BLaER1 treated with 17β-estradiol and CSF1 and Interleukin-3, amounts not matched to agents 10 nM and 100 nM (cell line): Measurements from ENCODE around the gene LPP.
"Not testable (repeated sequence)": the region's sequence is repeated elsewhere in the genome, so short reads cannot be mapped to it uniquely, and the experiment has no call there.

ENCODE experiments used
- H3K27ac ChIP-seq, 11 experiments: shearing (Covaris generic); formaldehyde crosslinking; 2 replicates each; pipeline ENCODE4 v1.8.1; 2022
- H3K27me3 ChIP-seq, 11 experiments: shearing (Covaris generic); formaldehyde crosslinking; 2 replicates each; pipeline ENCODE4 v1.8.1; 2022
- H3K36me3 ChIP-seq, 11 experiments: shearing (Covaris generic); formaldehyde crosslinking; 2 replicates each; pipeline ENCODE4 v1.8.1; 2022
- H3K4me1 ChIP-seq, 10 experiments: shearing (Covaris generic); formaldehyde crosslinking; 2 replicates each; pipeline ENCODE4 v1.8.1; 2022
- H3K4me2 ChIP-seq, 11 experiments: shearing (Covaris generic); formaldehyde crosslinking; 2 replicates each; pipeline ENCODE4 v1.8.1; 2022
- H3K4me3 ChIP-seq, 10 experiments: shearing (Covaris generic); formaldehyde crosslinking; 2 replicates each; pipeline ENCODE4 v1.8.1; 2022
- H3K9ac ChIP-seq, 11 experiments: shearing (Covaris generic); formaldehyde crosslinking; 2 replicates each; pipeline ENCODE4 v1.8.1; 2022
- H3K9me3 ChIP-seq, 11 experiments: shearing (Covaris generic); formaldehyde crosslinking; replicated peaks in 1 of 11; 2 replicates each; pipeline ENCODE4 v1.8.1; 2022
- H4K20me1 ChIP-seq, 11 experiments: shearing (Covaris generic); formaldehyde crosslinking; 2 replicates each; pipeline ENCODE4 v1.8.1; 2022
- Cebpa-rat ChIP-seq, 11 experiments: shearing (Covaris generic); IDR thresholded peaks; 2 replicates each; pipeline ENCODE4 v1.8.1; 2022

Gene LPP

DNA sequence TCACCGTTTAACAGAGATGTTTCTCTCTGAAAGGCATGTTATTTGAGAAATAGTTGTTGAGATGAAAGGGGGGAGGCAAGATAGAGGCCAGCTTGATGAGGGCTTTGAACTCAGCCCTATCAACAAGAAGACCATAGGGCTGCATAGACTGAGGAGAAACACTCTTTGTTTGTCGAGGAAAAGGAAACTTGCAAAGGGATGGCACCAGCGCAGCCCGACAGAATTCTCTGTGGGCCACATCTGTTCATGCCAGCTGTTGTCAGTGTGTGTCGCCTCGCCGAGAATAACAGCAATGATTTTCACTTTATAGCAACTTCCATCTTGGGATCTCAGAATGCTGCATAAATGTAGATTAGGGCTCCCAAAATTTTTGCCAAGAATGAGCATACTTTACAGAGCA, 539.5 kb downstream of the LPP start:
- H3K4me1 ChIP-seq, result peaks cover 0 to 55% (median 1%) of the 10 kb centered on the region in 10 experiments; a peak in 10 of 20 replicates
- no peak overlapping the region for H3K27ac ChIP-seq
- no peaks in the 10 kb centered on the region for H4K20me1 ChIP-seq
- H3K4me2 ChIP-seq, result no peak overlapping the region
- H3K36me3 ChIP-seq, result 0 out of 22 replicates have a peak, but pooled peaks cover 0 to 5% (median 0%) of the 10 kb centered on the region in 11 experiments
- peaks cover 0 to 4% (median 0%) of the 10 kb centered on the region in 11 experiments; a peak in 1 of 22 replicates for H3K9me3 ChIP-seq
- H3K27me3 ChIP-seq, result no peaks in the 10 kb centered on the region
- TF ChIP-seq Cebpa-rat (IDR thresholded peaks at IDR 0.05), result no peak
- no peak overlapping the region for H3K4me3 ChIP-seq
- H3K9ac ChIP-seq, result no peak overlapping the region

DNA sequence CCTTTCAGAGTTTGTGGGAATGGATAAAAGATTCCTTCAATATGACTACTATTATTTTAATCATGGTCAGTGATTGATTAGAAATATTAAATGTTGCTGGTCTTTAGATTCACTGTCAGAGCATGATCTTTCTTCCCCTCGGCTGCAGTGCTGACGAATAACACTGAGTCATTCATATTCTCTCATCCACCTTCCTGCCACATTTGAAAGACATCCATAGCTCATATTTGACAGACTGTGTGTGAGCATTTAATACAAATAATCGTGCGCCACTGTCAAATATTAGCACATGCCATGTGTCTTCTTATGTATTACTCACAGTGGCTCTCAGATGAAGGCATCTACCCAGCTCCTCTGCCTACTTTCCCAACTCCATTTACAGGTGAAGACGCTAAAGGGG, 541.3 kb downstream of the LPP start:
- Histone ChIP-seq H4K20me1 (no peaks in the 10 kb centered on the region), H3K4me2 (no peak overlapping the region; a peak in 1 of 22 replicates), H3K4me1 (peaks cover 0 to 55% (median 17%) of the 10 kb centered on the region in 10 experiments; a peak in 14 of 20 replicates), H3K9ac (no peak overlapping the region), H3K27me3 (no peaks in the 10 kb centered on the region), H3K36me3 (0 out of 22 replicates have a peak, but pooled peaks cover 0 to 5% (median 0%) of the 10 kb centered on the region in 11 experiments), H3K27ac (no peak overlapping the region), H3K9me3 (peaks cover 0 to 6% (median 0%) of the 10 kb centered on the region in 11 experiments; a peak in 1 of 22 replicates), H3K4me3 (no peak overlapping the region)
- TF ChIP-seq Cebpa-rat (IDR thresholded peaks at IDR 0.05), result no peak

DNA sequence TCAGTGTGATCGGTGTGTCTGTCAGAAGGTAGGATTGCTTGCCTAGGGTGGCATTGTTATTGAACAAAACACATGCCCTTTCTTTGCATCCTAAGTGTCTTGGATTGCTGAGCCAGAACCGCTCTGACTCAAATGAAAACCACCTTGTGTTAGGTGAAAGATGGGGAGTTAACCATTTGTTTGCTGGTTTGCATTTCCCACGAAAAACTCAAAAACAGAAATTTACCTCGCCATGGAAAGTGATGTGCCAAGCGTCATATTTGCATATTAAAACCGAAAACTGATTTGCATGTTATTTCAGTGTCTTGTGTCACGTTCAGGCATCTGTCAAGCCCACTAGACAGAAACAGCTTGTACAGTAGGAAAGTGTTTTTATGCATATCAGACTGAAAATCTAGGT, 543.2 kb downstream of the LPP start:
- Histone ChIP-seq H3K9ac (no peak overlapping the region), H3K36me3 (0 out of 22 replicates have a peak, but pooled peaks cover 0 to 5% (median 0%) of the 10 kb centered on the region in 11 experiments), H3K27me3 (no peaks in the 10 kb centered on the region), H3K27ac (no peak overlapping the region), H4K20me1 (no peaks in the 10 kb centered on the region), H3K4me1 (peaks cover 0 to 55% (median 32%) of the 10 kb centered on the region in 10 experiments; a peak in 14 of 20 replicates), H3K4me2 (no peak overlapping the region), H3K4me3 (no peak overlapping the region), H3K9me3 (peaks cover 0 to 6% (median 0%) of the 10 kb centered on the region in 11 experiments; a peak in 1 of 22 replicates)
- no peak for TF ChIP-seq Cebpa-rat (IDR thresholded peaks at IDR 0.05)

DNA sequence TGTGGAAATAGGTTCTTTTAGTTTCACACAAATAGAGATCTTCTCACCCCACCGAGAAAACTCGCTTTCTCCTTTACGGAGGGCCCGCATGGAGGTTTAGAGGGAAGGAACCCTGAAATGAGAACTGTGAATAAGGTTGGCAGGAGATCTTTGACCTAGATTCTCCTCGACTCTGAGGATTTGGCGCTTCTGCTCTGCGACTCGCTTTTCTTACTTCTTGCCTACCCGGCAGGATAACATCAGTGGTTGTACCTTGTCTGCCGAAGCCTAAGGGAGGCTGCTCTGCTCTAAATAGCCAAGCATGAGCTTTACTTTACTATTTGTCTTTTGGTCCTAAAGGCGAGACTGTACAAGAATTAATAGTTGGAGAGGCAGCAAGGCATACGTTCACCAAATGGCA, 544.5 kb downstream of the LPP start:
- H3K4me1 ChIP-seq, result peaks cover 0 to 66% (median 34%) of the 10 kb centered on the region in 10 experiments; a peak in 14 of 20 replicates
- H4K20me1 ChIP-seq, result no peaks in the 10 kb centered on the region
- TF ChIP-seq Cebpa-rat (IDR thresholded peaks at IDR 0.05), result no peak
- H3K36me3 ChIP-seq, result 0 out of 22 replicates have a peak, but pooled peaks cover 0 to 5% (median 0%) of the 10 kb centered on the region in 11 experiments
- H3K27me3 ChIP-seq, result no peaks in the 10 kb centered on the region
- peak overlapping the region in 5 of 11 experiments; percentile 72 to 85 (median 76); a peak in 8 of 22 replicates for H3K4me2 ChIP-seq
- H3K9me3 ChIP-seq, result peaks cover 0 to 6% (median 0%) of the 10 kb centered on the region in 11 experiments; a peak in 1 of 22 replicates
- peak overlapping the region in 2 of 11 experiments; percentile 84 to 90; a peak in 4 of 22 replicates for H3K27ac ChIP-seq
- no peak overlapping the region for H3K4me3 ChIP-seq
- H3K9ac ChIP-seq, result no peak overlapping the region

DNA sequence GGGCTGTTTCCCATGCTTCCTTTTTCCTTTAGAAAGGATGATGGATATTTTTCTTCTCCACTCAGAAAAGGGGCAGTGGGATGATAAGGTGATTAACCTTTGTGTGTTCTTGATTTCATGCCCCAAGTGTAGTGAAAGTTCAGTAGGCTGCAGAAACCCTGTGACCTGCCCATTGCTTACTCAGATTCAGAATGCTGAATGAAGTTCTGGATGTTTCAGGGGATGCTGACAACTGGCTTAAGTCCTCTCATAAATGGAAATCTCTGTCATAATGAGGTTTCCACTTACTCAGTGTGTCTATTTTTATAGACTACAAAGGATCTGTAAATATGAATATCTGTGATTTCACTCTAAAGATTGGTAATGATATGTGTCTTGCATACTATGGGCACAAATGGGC, 546.5 kb downstream of the LPP start:
- no peak overlapping the region for H3K4me3 ChIP-seq
- peaks cover 0 to 6% (median 0%) of the 10 kb centered on the region in 11 experiments; a peak in 1 of 22 replicates for H3K9me3 ChIP-seq
- H3K4me1 ChIP-seq, result peaks cover 0 to 72% (median 34%) of the 10 kb centered on the region in 10 experiments; a peak in 14 of 20 replicates
- peak overlapping the region in 6 of 11 experiments; percentile 68 to 90 (median 82); a peak in 10 of 22 replicates for H3K27ac ChIP-seq
- no peaks in the 10 kb centered on the region for H4K20me1 ChIP-seq
- H3K9ac ChIP-seq, result no peak overlapping the region; a peak in 1 of 22 replicates
- no peak for TF ChIP-seq Cebpa-rat (IDR thresholded peaks at IDR 0.05)
- H3K36me3 ChIP-seq, result 0 out of 22 replicates have a peak, but pooled peaks cover 0 to under 1% (median 0%) of the 10 kb centered on the region in 11 experiments
- no peaks in the 10 kb centered on the region for H3K27me3 ChIP-seq
- H3K4me2 ChIP-seq, result peak overlapping the region in 5 of 11 experiments; percentile 72 to 85 (median 76); a peak in 10 of 22 replicates

DNA sequence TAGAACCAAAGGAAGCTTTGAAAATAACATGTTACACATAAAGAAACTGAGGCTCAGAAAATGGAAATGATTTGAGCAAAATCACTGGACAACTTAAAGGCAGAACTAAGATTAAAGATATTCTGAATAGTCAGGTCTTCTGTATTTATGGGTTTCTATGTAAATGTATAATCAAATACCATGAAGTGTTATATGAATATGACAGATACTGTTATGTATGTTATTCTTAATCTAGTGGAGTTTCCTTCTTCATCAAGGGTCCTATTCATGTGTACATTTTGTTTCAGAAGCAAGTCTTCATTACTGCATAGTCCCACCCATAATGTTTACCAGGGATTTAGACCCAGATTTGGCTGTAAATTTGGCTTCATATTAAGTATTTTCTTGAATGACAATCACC, 547.0 kb downstream of the LPP start:
- no peaks in the 10 kb centered on the region for H3K27me3 ChIP-seq
- H3K9ac ChIP-seq, result peak overlapping the region in 5 of 11 experiments; percentile 46 to 73 (median 68); a peak in 8 of 22 replicates
- no peaks in the 10 kb centered on the region for H4K20me1 ChIP-seq
- H3K36me3 ChIP-seq, result no peaks in the 10 kb centered on the region
- H3K4me2 ChIP-seq, result peak overlapping the region in 7 of 11 experiments; percentile 38 to 80 (median 72); a peak in 12 of 22 replicates
- peaks cover 0 to 71% (median 34%) of the 10 kb centered on the region in 10 experiments; a peak in 14 of 20 replicates for H3K4me1 ChIP-seq
- no peak for TF ChIP-seq Cebpa-rat (IDR thresholded peaks at IDR 0.05)
- H3K4me3 ChIP-seq, result no peak overlapping the region
- peak overlapping the region in 8 of 11 experiments; percentile 43 to 90 (median 78); a peak in 13 of 22 replicates for H3K27ac ChIP-seq
- peaks cover 0 to 6% (median 0%) of the 10 kb centered on the region in 11 experiments; a peak in 1 of 22 replicates for H3K9me3 ChIP-seq

DNA sequence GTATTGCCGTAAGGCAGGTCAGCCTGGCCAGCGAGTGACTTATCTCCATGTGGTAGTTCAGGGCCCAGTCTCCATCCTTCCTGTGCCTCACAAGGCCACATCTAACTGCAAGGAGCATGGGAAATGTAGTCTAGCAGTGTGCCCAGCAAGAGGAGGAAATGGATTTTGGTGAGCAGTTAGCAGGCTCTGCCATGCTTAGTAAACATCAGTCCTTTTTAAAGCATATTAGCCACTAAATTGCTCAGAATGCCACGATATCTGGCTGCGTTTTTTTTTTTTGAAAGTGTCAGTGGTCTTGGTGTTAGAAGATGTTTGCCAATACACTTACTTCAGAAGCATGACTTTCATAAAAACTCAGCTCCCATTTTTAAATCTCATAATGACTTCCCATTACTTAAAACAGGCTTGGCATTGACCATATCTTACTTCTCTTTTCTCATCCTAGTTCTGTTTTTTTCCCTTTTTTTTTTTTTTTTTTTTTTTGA, 547.6 kb downstream of the LPP start:
- Histone ChIP-seq H3K36me3 (no peaks in the 10 kb centered on the region), H3K9me3 (peaks cover 0 to 6% (median 0%) of the 10 kb centered on the region in 11 experiments; a peak in 1 of 22 replicates), H3K4me2 (peak overlapping the region in 7 of 11 experiments; percentile 38 to 80 (median 72); a peak in 14 of 22 replicates), H3K4me3 (no peak overlapping the region), H3K27me3 (no peaks in the 10 kb centered on the region), H3K4me1 (peaks cover 0 to 71% (median 34%) of the 10 kb centered on the region in 10 experiments; a peak in 14 of 20 replicates), H4K20me1 (no peaks in the 10 kb centered on the region), H3K27ac (peak overlapping the region in 9 of 11 experiments; percentile 14 to 90 (median 76); a peak in 16 of 22 replicates), H3K9ac (peak overlapping the region in 6 of 11 experiments; percentile 46 to 73 (median 64); a peak in 11 of 22 replicates)
- TF ChIP-seq Cebpa-rat (IDR thresholded peaks at IDR 0.05), result no peak

DNA sequence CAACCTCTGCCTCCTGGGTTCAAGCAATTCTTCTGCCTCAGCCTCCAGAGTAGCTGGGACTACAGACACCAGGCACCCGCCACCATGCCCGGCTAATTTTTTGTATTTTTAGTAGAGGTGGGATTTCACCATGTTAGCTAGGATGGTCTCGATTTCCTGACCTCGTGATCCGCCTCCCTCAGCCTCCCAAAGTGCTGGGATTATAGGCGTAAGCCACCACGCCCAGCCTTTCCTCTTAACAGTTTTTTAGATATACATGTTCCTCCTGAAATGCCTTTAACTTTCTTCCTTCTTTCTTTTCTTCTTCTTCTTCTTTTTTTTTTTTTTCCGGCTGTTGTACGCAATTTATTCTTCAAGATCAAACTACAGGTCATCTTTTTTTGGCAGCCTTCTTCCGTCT, 548.1 kb downstream of the LPP start:
- H4K20me1 ChIP-seq, H3K9me3 ChIP-seq, H3K4me3 ChIP-seq, H3K36me3 ChIP-seq, H3K27me3 ChIP-seq: not testable (repeated sequence)
- Histone ChIP-seq H3K4me1 (peaks cover 0 to 74% (median 34%) of the 10 kb centered on the region in 10 experiments; a peak in 14 of 20 replicates), H3K27ac (peak overlapping the region in 7 of 11 experiments; percentile 66 to 90 (median 80); a peak in 12 of 22 replicates), H3K4me2 (peak overlapping the region in 7 of 11 experiments; percentile 38 to 80 (median 72); a peak in 14 of 22 replicates), H3K9ac (peak overlapping the region in 4 of 11 experiments; percentile 57 to 73 (median 69); a peak in 7 of 22 replicates)

DNA sequence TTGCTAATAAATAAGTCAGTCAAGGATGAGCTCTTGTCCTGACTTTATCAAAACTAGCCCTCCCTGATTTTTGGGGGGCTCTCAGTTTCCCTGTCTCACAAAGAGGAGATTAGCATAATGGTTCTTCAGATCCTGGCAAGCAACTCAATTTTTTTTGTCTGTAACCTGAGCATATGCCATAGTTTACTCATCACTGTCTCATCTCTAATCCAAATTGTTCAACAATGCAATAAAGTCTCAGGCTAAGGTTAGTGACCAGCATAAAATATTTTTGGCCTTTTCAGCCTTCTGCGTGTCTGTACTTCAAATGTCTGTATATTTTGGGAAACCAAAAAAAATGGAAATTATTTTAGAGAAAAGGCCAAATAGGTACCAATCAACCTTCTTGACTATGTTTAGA, 552.2 kb downstream of the LPP start:
- peaks cover 0 to 24% (median 8%) of the 10 kb centered on the region in 11 experiments; a peak in 10 of 22 replicates for H3K36me3 ChIP-seq
- H3K4me2 ChIP-seq, result no peak overlapping the region
- no peaks in the 10 kb centered on the region for H4K20me1 ChIP-seq
- no peaks in the 10 kb centered on the region for H3K27me3 ChIP-seq
- no peaks in the 10 kb centered on the region for H3K9me3 ChIP-seq
- H3K9ac ChIP-seq, result no peak overlapping the region
- no peak overlapping the region for H3K4me3 ChIP-seq
- no peak overlapping the region for H3K27ac ChIP-seq
- no peak for TF ChIP-seq Cebpa-rat (IDR thresholded peaks at IDR 0.05)
- peaks cover 0 to 61% (median 11%) of the 10 kb centered on the region in 10 experiments; a peak in 14 of 20 replicates for H3K4me1 ChIP-seq
